HL-60 (cell line): ENCODE measurements around the gene EGLN1.

Experiments
- GABPA ChIP-seq: IDR thresholded peaks from 2 replicates; pipeline ENCODE4 v1.6.1; 2012; ENCODE audit warnings: low read depth
- POLR2AphosphoS5 ChIP-seq: IDR thresholded peaks from 2 replicates; pipeline ENCODE4 v1.6.1; 2012; ENCODE audit warnings: low read depth
- SPI1 ChIP-seq: IDR thresholded peaks from 2 replicates; pipeline ENCODE4 v1.6.1; 2012; ENCODE audit warnings: low read depth, mild to moderate bottlenecking, borderline replicate concordance
- TF ChIP-seq, protein P1 (sequence below): IDR thresholded peaks from one replicate; pipeline ENCODE4 v1.5.1; 2011; ENCODE audit warnings: low read length, control low read depth, inconsistent platforms; ENCODE audit not compliant: insufficient read depth
- TF ChIP-seq, protein P2 (sequence below): IDR thresholded peaks from 2 replicates; pipeline ENCODE4 v1.6.1; 2012; ENCODE audit warnings: low read depth; ENCODE audit not compliant: insufficient replicate concordance

DNA sequence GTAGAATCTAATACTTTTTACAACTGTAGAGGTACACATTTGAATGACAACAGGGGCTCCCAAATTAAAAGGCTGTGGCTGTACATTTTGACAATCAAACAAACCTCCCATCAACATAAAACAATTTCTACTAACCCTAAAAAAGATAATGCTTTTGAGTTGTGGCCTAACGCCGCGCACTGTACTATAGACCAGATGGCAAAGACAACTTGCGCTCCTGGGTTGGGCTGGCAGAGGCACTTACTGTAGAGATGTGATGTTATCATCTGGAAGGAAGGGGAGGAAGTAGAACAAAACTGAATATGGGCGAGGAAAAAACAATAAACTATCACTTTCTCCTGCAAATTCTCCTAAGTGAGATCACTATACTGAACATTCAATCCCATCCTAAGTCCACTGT is 57.9 kb downstream of the EGLN1 start:
- TF ChIP-seq, protein P1, sequence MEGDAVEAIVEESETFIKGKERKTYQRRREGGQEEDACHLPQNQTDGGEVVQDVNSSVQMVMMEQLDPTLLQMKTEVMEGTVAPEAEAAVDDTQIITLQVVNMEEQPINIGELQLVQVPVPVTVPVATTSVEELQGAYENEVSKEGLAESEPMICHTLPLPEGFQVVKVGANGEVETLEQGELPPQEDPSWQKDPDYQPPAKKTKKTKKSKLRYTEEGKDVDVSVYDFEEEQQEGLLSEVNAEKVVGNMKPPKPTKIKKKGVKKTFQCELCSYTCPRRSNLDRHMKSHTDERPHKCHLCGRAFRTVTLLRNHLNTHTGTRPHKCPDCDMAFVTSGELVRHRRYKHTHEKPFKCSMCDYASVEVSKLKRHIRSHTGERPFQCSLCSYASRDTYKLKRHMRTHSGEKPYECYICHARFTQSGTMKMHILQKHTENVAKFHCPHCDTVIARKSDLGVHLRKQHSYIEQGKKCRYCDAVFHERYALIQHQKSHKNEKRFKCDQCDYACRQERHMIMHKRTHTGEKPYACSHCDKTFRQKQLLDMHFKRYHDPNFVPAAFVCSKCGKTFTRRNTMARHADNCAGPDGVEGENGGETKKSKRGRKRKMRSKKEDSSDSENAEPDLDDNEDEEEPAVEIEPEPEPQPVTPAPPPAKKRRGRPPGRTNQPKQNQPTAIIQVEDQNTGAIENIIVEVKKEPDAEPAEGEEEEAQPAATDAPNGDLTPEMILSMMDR: no peak
- TF ChIP-seq, protein P2, sequence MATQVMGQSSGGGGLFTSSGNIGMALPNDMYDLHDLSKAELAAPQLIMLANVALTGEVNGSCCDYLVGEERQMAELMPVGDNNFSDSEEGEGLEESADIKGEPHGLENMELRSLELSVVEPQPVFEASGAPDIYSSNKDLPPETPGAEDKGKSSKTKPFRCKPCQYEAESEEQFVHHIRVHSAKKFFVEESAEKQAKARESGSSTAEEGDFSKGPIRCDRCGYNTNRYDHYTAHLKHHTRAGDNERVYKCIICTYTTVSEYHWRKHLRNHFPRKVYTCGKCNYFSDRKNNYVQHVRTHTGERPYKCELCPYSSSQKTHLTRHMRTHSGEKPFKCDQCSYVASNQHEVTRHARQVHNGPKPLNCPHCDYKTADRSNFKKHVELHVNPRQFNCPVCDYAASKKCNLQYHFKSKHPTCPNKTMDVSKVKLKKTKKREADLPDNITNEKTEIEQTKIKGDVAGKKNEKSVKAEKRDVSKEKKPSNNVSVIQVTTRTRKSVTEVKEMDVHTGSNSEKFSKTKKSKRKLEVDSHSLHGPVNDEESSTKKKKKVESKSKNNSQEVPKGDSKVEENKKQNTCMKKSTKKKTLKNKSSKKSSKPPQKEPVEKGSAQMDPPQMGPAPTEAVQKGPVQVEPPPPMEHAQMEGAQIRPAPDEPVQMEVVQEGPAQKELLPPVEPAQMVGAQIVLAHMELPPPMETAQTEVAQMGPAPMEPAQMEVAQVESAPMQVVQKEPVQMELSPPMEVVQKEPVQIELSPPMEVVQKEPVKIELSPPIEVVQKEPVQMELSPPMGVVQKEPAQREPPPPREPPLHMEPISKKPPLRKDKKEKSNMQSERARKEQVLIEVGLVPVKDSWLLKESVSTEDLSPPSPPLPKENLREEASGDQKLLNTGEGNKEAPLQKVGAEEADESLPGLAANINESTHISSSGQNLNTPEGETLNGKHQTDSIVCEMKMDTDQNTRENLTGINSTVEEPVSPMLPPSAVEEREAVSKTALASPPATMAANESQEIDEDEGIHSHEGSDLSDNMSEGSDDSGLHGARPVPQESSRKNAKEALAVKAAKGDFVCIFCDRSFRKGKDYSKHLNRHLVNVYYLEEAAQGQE: no peak
- TF ChIP-seq POLR2AphosphoS5: no peak
- TF ChIP-seq GABPA: no peak
- no peak for TF ChIP-seq SPI1
